ENCODE results near the gene IFIT3.

IFIT3 gene

DNA sequence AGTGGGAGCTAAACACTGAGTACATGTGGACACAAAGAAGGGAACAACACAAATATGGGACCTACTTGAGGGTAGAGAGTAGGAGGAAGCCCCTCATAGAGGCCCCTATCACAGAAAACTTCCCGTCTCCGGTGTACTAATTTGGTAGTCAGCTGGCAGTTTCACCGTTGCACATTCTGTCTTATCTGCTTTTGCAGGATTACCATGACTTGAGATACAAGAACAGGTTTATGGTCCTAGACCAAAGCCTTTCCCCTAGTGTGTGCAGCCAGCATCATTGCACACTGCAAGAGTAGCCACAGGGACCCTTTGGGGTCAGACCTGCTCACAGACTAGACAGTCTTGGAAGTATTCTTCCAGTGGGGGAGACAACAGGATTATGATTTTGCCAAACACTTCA, 44.2 kb downstream of the IFIT3 start:
- Histone ChIP-seq H4K12ac (ENCODE audit: low read depth, low read length) (no peak overlapping the region), H4K8ac (ENCODE audit: low read depth, low read length) (no peak overlapping the region), H3K14ac (ENCODE audit: low read length) (no peak overlapping the region), H3K36me3 (ENCODE audit: control insufficient read depth in 1 of 2, insufficient read depth in 2 of 2, low read length in 2 of 2) (no peaks in the 10 kb centered on the region), H4K91ac (ENCODE audit: low read depth, low read length) (no peak overlapping the region), H2AK5ac (ENCODE audit: low read length) (no peak overlapping the region), H3K9ac (ENCODE audit: low read length) (no peak overlapping the region), H3K79me1 (ENCODE audit: low read length) (no peaks in the 10 kb centered on the region), H3K4ac (ENCODE audit: low read depth, low read length) (no peak overlapping the region), H3K79me2 (ENCODE audit: control insufficient read depth, insufficient read depth, low read length, poor library complexity) (no peaks in the 10 kb centered on the region), H2AFZ (ENCODE audit: insufficient read depth, low read length, poor library complexity) (no peak overlapping the region), H2BK12ac (ENCODE audit: low read length) (no peak overlapping the region), H3K18ac (ENCODE audit: low read length) (no peak overlapping the region), H3K4me1 (ENCODE audit: control insufficient read depth in 1 of 2, insufficient read depth in 2 of 2, low read length in 2 of 2) (no peaks in the 10 kb centered on the region), H2BK5ac (ENCODE audit: low read depth, low read length, poor library complexity) (no peak overlapping the region), H3K4me2 (ENCODE audit: low read length) (no peak overlapping the region), H3K23ac (ENCODE audit: low read length) (no peak overlapping the region), H3K9me3 (ENCODE audit: insufficient read depth, low read depth, low read length) (peaks cover 1% of the 10 kb centered on the region), H3K4me3 (ENCODE audit: low read depth, low read length) (no peak overlapping the region), H3K27me3 (ENCODE audit: insufficient read depth, low read length) (no peaks in the 10 kb centered on the region), H3K27ac (ENCODE audit: low read depth, low read length) (no peak overlapping the region), H2BK120ac (ENCODE audit: insufficient read depth, low read length, poor library complexity) (no peak overlapping the region)
- DNase-seq: no peak
- no CpG with 5 or more reads among the region's 3 CpGs for WGBS (ENCODE audit: extremely low coverage, insufficient coverage, insufficient read length)

DNA sequence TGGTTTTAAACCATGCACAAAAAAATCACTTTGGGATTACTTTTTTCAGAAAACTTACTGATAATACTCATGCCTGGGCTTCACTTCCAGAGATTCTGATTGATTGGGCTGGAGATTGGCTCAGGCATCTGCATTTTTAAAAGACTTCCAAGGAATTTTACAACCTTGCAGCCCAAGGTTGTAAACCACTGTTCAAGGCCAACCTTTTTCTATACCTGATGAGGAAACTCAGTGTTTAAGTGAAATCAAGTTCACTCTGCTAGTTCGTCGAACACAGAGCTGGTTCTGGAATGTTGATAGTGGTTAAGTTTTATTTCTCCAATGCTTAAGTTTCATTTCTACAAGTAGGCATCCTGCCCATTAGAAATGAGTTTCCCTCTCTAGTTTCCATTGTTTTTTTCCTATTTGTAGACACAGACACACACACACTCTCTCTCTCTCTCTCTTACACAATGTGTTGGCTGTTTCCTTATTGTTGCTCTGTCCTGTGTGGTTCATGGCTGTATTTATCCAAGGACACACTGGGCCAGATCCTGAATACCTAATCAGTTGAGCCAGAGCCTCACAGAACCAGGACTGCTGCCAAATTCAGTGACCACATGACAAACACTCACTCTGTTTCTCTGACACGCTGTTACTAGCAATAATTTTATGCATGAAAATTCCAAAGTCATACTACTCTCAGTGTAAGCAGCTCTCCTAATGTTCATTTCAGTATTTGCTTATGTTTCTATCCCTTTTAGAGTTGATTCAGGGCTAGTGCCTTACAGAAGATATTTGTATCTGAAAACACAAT, 46.3 kb downstream of the IFIT3 start:
- Histone ChIP-seq H3K4me3 (ENCODE audit: low read depth, low read length) (no peak overlapping the region), H4K12ac (ENCODE audit: low read depth, low read length) (no peak overlapping the region), H3K18ac (ENCODE audit: low read length) (no peak overlapping the region), H3K79me1 (ENCODE audit: low read length) (no peaks in the 10 kb centered on the region), H3K23ac (ENCODE audit: low read length) (no peak overlapping the region), H3K4ac (ENCODE audit: low read depth, low read length) (no peak overlapping the region), H3K27me3 (ENCODE audit: insufficient read depth, low read length) (no peaks in the 10 kb centered on the region), H3K36me3 (ENCODE audit: control insufficient read depth in 1 of 2, insufficient read depth in 2 of 2, low read length in 2 of 2) (no peaks in the 10 kb centered on the region), H3K4me2 (ENCODE audit: low read length) (no peak overlapping the region), H4K91ac (ENCODE audit: low read depth, low read length) (no peak overlapping the region), H2BK12ac (ENCODE audit: low read length) (no peak overlapping the region), H2BK5ac (ENCODE audit: low read depth, low read length, poor library complexity) (no peak overlapping the region), H3K9ac (ENCODE audit: low read length) (no peak overlapping the region), H2BK120ac (ENCODE audit: insufficient read depth, low read length, poor library complexity) (no peak overlapping the region), H4K8ac (ENCODE audit: low read depth, low read length) (no peak overlapping the region), H3K79me2 (ENCODE audit: control insufficient read depth, insufficient read depth, low read length, poor library complexity) (no peaks in the 10 kb centered on the region), H3K9me3 (ENCODE audit: insufficient read depth, low read depth, low read length) (peaks cover 1% of the 10 kb centered on the region), H2AFZ (ENCODE audit: insufficient read depth, low read length, poor library complexity) (no peak overlapping the region), H3K4me1 (ENCODE audit: control insufficient read depth in 1 of 2, insufficient read depth in 2 of 2, low read length in 2 of 2) (no peaks in the 10 kb centered on the region), H2AK5ac (ENCODE audit: low read length) (no peak overlapping the region), H3K14ac (ENCODE audit: low read length) (no peak overlapping the region), H3K27ac (ENCODE audit: low read depth, low read length) (no peak overlapping the region)
- WGBS (ENCODE audit: extremely low coverage, insufficient coverage, insufficient read length): no CpG with 5 or more reads among the region's 3 CpGs
- no peak for DNase-seq

DNA sequence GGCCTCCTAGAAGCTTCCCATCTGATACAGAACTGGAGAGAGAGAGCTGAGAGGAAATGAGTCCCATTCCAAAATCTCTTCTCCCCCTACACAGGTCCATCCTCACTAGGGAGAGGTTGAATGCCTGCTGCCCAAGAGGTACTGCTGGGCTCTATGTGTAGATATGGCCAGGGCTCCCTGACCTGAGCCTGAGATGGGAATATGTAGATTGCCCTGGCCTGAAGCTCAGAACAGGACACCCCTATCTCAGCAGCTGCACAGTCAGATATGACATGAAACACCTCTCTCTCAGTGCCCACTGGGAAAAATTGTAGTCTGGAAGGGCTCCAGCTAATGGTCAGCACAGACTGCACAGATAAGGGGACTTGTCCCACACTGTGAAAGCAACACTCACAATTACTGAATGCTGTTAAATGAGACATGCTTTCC, 46.9 kb downstream of the IFIT3 start:
- DNase-seq: no peak
- Histone ChIP-seq H2AFZ (ENCODE audit: insufficient read depth, low read length, poor library complexity) (no peak overlapping the region), H2BK12ac (ENCODE audit: low read length) (no peak overlapping the region), H2AK5ac (ENCODE audit: low read length) (no peak overlapping the region), H3K9me3 (ENCODE audit: insufficient read depth, low read depth, low read length) (peaks cover 1% of the 10 kb centered on the region), H3K4me2 (ENCODE audit: low read length) (no peak overlapping the region), H3K23ac (ENCODE audit: low read length) (no peak overlapping the region), H2BK120ac (ENCODE audit: insufficient read depth, low read length, poor library complexity) (no peak overlapping the region), H3K9ac (ENCODE audit: low read length) (no peak overlapping the region), H3K18ac (ENCODE audit: low read length) (no peak overlapping the region), H3K4ac (ENCODE audit: low read depth, low read length) (no peak overlapping the region), H3K79me2 (ENCODE audit: control insufficient read depth, insufficient read depth, low read length, poor library complexity) (no peaks in the 10 kb centered on the region), H3K27ac (ENCODE audit: low read depth, low read length) (no peak overlapping the region), H3K36me3 (ENCODE audit: control insufficient read depth in 1 of 2, insufficient read depth in 2 of 2, low read length in 2 of 2) (no peaks in the 10 kb centered on the region), H4K12ac (ENCODE audit: low read depth, low read length) (no peak overlapping the region), H2BK5ac (ENCODE audit: low read depth, low read length, poor library complexity) (no peak overlapping the region), H3K14ac (ENCODE audit: low read length) (no peak overlapping the region), H3K27me3 (ENCODE audit: insufficient read depth, low read length) (no peaks in the 10 kb centered on the region), H3K4me3 (ENCODE audit: low read depth, low read length) (no peak overlapping the region), H3K4me1 (ENCODE audit: control insufficient read depth in 1 of 2, insufficient read depth in 2 of 2, low read length in 2 of 2) (no peaks in the 10 kb centered on the region), H4K8ac (ENCODE audit: low read depth, low read length) (no peak overlapping the region), H4K91ac (ENCODE audit: low read depth, low read length) (no peak overlapping the region), H3K79me1 (ENCODE audit: low read length) (no peaks in the 10 kb centered on the region)

DNA sequence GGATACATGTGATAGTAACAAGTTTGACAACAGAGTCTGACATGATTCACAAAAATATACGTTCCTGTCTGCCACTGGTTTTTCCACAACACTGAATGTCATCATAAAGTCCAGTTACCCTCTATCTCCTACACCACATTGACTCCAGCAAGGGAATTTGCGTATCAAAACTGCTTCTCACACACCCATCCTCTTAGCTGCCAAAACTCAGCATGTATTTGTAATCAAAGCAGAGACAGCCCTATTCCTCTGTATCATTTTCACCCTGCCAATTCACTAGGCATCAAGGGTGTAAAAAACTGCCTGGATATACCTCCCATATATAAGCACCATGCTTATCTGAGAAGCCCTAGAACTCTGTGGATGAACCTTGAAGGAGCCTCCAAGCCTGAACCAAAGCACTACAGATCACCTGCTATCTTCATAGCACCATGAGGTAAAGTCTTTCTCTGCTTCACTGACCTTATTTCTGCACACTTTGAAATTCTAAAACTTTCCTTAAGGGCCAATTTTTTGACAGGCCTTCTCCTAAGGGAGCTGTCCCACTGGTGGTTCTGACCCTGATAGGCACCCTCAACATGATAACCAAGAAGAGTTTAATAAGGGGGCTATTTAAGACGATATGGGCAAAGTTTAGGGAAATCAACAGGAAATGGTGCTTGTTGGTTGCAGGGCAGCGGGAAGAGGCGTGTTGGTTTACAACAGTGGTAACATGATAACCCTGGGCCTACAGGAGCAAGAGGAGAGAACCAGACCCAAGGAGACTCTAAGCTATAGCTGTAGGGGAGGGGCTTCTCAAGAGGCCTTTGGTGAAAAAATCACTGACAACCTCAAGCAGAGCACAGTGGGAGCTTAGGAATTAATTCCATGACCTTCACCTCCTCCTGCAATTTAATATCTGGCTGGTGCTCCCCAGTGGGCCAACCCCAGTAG, 50.2 kb downstream of the IFIT3 start, which contains the start of gene IFIT1B:
Gene IFIT1B, plus strand, starts transcription at position 352 of the 933 bp plus-strand sequence. Its CDS starts 80 bp downstream, at position 432.
- H4K8ac ChIP-seq (ENCODE audit: low read depth, low read length): no peak within 1 kb of the TSS
- DNase-seq: no peak
- WGBS (ENCODE audit: extremely low coverage, insufficient coverage, insufficient read length): no CpG with 5 or more reads among the region's 5 CpGs
- H2BK5ac ChIP-seq (ENCODE audit: low read depth, low read length, poor library complexity): no peak within 1 kb of the TSS
- H3K4me1 ChIP-seq (ENCODE audit: control insufficient read depth in 1 of 2, insufficient read depth in 2 of 2, low read length in 2 of 2): no peaks in the 10 kb centered on the region
- no peak within 1 kb of the TSS for H3K4ac ChIP-seq (ENCODE audit: low read depth, low read length)
- no peak within 1 kb of the TSS for H3K4me2 ChIP-seq (ENCODE audit: low read length)
- H3K4me3 ChIP-seq (ENCODE audit: low read depth, low read length): no peak within 1 kb of the TSS
- H3K79me1 ChIP-seq (ENCODE audit: low read length): no peaks in the 10 kb centered on the region
- peaks cover 1% of the 10 kb centered on the region for H3K9me3 ChIP-seq (ENCODE audit: insufficient read depth, low read depth, low read length)
- no peak within 1 kb of the TSS for H2BK12ac ChIP-seq (ENCODE audit: low read length)
- no peak within 1 kb of the TSS for H2BK120ac ChIP-seq (ENCODE audit: insufficient read depth, low read length, poor library complexity)
- H2AK5ac ChIP-seq (ENCODE audit: low read length): no peak within 1 kb of the TSS
- no peak within 1 kb of the TSS for H3K9ac ChIP-seq (ENCODE audit: low read length)
- H3K27me3 ChIP-seq (ENCODE audit: insufficient read depth, low read length): no peaks in the 10 kb centered on the region
- no peaks in the 10 kb centered on the region for H3K79me2 ChIP-seq (ENCODE audit: control insufficient read depth, insufficient read depth, low read length, poor library complexity)
- no peaks in the 10 kb centered on the region for H3K36me3 ChIP-seq (ENCODE audit: control insufficient read depth in 1 of 2, insufficient read depth in 2 of 2, low read length in 2 of 2)
- H3K14ac ChIP-seq (ENCODE audit: low read length): no peak within 1 kb of the TSS
- H2AFZ ChIP-seq (ENCODE audit: insufficient read depth, low read length, poor library complexity): no peak within 1 kb of the TSS
- no peak within 1 kb of the TSS for H4K91ac ChIP-seq (ENCODE audit: low read depth, low read length)
- H3K18ac ChIP-seq (ENCODE audit: low read length): no peak within 1 kb of the TSS
- H3K23ac ChIP-seq (ENCODE audit: low read length): no peak within 1 kb of the TSS
- H3K27ac ChIP-seq (ENCODE audit: low read depth, low read length): no peak within 1 kb of the TSS
- H4K12ac ChIP-seq (ENCODE audit: low read depth, low read length): no peak within 1 kb of the TSS

All from trophoblast cell (in vitro differentiated cells and primary cell).